Muscle of leg (tissue), 11 donors: ENCODE measurements around the gene GOLGA7B. TPM values are rescaled to one million over a fixed set of nuclear protein-coding genes. Genes with fewer than 3 reads are reported as not detected.
A peak's percentile ranks its signal among the peaks of the same experiment; 100 is the strongest.

Experiments
- DNase-seq: peaks from one replicate; pipeline ENCODE4 v3.0.0; 2013
- H3K27ac ChIP-seq: one replicate; pipeline ENCODE4 v1.5.1; 2013; ENCODE audit warnings: mild to moderate bottlenecking, low read length, control low read depth
- H3K27me3 ChIP-seq: one replicate; pipeline ENCODE4 v1.6.1; 2013; ENCODE audit warnings: low read length; ENCODE audit not compliant: control insufficient read depth, insufficient read depth
- H3K36me3 ChIP-seq: one replicate; pipeline ENCODE4 v1.6.1; 2013; ENCODE audit warnings: low read length; ENCODE audit not compliant: control insufficient read depth, insufficient read depth
- H3K4me1 ChIP-seq: one replicate; pipeline ENCODE4 v1.6.1; 2013; ENCODE audit warnings: low read length; ENCODE audit not compliant: control insufficient read depth, insufficient read depth
- H3K4me3 ChIP-seq: one replicate; pipeline ENCODE4 v1.5.1; 2013; ENCODE audit warnings: low read length, control low read depth
- H3K9me3 ChIP-seq: replicated peaks from 2 replicates; pipeline ENCODE4 v1.6.1; 2013; ENCODE audit warnings: low read depth, low read length; ENCODE audit not compliant: control insufficient read depth
- WGBS: methylation state at CpG from one replicate; pipeline ENCODE4 v1.1.5; 2013; ENCODE audit warnings: missing lambda C conversion rate; ENCODE audit not compliant: insufficient coverage; 5-methylcytosine and 5-hydroxymethylcytosine counted together
- polyA plus RNA-seq, 8 donors: library from polyadenylated mRNA; unstranded; fragments of 120-200 nt; gene quantifications; one replicate each; pipeline versions ENCODE4 v1.2.1 to v1.2.3, GENCODE V29; 2013; ENCODE audit warnings: inconsistent platforms in 1 of 8, low replicate concordance in 1 of 8; ENCODE audit not compliant: insufficient read length in 8 of 8, insufficient read depth in 1 of 8
- total RNA-seq: library from RNA; stranded (reverse); fragments of 120-200 nt; gene quantifications from one replicate; pipeline ENCODE4 v1.2.4, GENCODE V29; 2013

The GOLGA7B gene
- total and polyA plus RNA-seq, 9 donors: 0.03 to 0.12 (median 0.07) TPM

DNA sequence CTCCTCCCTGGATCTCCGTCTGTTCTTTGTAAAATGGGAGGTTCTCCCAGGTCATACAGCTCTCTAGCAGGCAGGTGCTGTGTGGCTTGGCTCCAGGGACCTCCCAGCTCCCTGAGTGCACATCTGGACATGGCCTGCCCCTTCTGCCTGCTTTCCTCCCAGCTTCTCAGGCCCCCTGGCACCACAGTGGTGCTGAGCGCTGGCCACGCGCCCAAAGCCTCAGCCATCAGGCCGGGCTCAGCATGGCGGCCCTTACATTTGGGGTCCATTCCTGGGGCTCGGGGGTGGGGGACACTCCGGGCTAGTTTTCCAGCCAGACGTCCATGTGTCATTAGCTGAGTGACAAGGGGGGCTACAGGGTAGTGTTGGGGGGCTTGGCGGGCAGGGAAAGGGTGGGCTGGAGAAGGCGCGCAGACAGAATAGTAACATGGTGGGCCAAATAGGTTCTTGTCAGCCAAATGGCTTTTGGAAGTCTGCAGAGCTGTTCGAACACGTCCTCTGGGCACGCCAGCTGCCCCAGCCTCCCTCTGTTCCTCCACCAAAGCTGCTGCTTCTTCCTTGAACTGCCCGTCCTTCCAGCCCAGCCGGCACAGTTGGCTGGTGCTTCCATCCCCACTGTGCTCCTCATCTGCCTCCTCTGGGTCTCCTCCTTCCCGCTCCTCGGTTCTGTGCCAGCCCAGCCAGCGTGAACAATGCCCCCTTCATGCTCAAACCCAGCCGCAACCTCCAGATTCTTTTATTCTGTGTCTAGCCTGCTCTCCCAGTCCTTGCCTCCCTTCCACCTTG lies 65.9 kb downstream of the GOLGA7B start:
- no peaks in the 10 kb centered on the region for H3K9me3 ChIP-seq
- peaks cover 30% of the 10 kb centered on the region for H3K27me3 ChIP-seq
- DNase-seq: no peak
- no peaks in the 10 kb centered on the region for H3K4me1 ChIP-seq
- no peaks in the 10 kb centered on the region for H3K36me3 ChIP-seq
- WGBS: 70% methylated on average over 19 of the region's 21 CpGs
- no peak overlapping the region for H3K4me3 ChIP-seq
- H3K27ac ChIP-seq: no peak overlapping the region

- Histone ChIP-seq H3K9me3 (no peaks in the 10 kb centered on the region), H3K4me3 (no peak overlapping the region), H3K36me3 (no peaks in the 10 kb centered on the region), H3K27me3 (peaks cover 24% of the 10 kb centered on the region), H3K4me1 (no peaks in the 10 kb centered on the region), H3K27ac (no peak overlapping the region)
- peak; percentile 65 for DNase-seq
- WGBS: 31% methylated on average over 3 of the region's 4 CpGs
These were observed 66.9 kb downstream of the GOLGA7B start for GRCh38 chr10:97916586-97916985.

GRCh38 chr10:97919012-97919411 lies 69.4 kb downstream of the GOLGA7B start:
- no peaks in the 10 kb centered on the region for H3K4me1 ChIP-seq
- no peak overlapping the region for H3K27ac ChIP-seq
- WGBS: no CpG with 5 or more reads among the region's 3 CpGs
- H3K27me3 ChIP-seq: peaks cover 17% of the 10 kb centered on the region
- H3K36me3 ChIP-seq: no peaks in the 10 kb centered on the region
- H3K4me3 ChIP-seq: no peak overlapping the region
- H3K9me3 ChIP-seq: no peaks in the 10 kb centered on the region
- no peak for DNase-seq

GRCh38 chr10:97920865-97921264 lies 71.2 kb downstream of the GOLGA7B start:
- no peak for DNase-seq
- Histone ChIP-seq H3K36me3 (no peaks in the 10 kb centered on the region), H3K27ac (no peak overlapping the region), H3K9me3 (no peaks in the 10 kb centered on the region), H3K4me1 (no peaks in the 10 kb centered on the region), H3K4me3 (no peak overlapping the region), H3K27me3 (peaks cover 15% of the 10 kb centered on the region)
- 50% methylated on average over 4 of the region's 4 CpGs for WGBS

Other genes with a start within 250 kb of the GOLGA7B start
- gene MORN4, start 216.3 kb upstream of the GOLGA7B start, total RNA-seq: 3.8 TPM
- 1 to 10 TPM; 4.4 to 7.6 (median 5.5) TPM for gene MORN4, start 216.3 kb upstream of the GOLGA7B start, polyA plus RNA-seq
- 6.7 TPM for gene PI4K2A, start 209.2 kb upstream of the GOLGA7B start, total RNA-seq
- gene PI4K2A, start 209.2 kb upstream of the GOLGA7B start, polyA plus RNA-seq: 10 to 100 TPM in 3 of 8 donors, 1 to 10 TPM in 5; 7.7 to 12.0 (median 9.9) TPM
- 6.0 TPM for gene AVPI1, start 162.6 kb upstream of the GOLGA7B start, total RNA-seq
- 10 to 100 TPM in 1 of 8 donors, 1 to 10 TPM in 7; 3.2 to 10.2 (median 6.1) TPM for gene AVPI1, start 162.6 kb upstream of the GOLGA7B start, polyA plus RNA-seq
- gene MARVELD1, start 136.1 kb upstream of the GOLGA7B start, total RNA-seq: 27.6 TPM
- 10 to 100 TPM; 39.0 to 86.3 (median 54.1) TPM for gene MARVELD1, start 136.1 kb upstream of the GOLGA7B start, polyA plus RNA-seq
- gene ZFYVE27, start 112.7 kb upstream of the GOLGA7B start, total RNA-seq: 10.7 TPM
- 10 to 100 TPM in 6 of 8 donors, 1 to 10 TPM in 2; 9.3 to 19.8 (median 12.7) TPM for gene ZFYVE27, start 112.7 kb upstream of the GOLGA7B start, polyA plus RNA-seq
- 0.75 TPM for gene SFRP5, start 77.8 kb upstream of the GOLGA7B start, total RNA-seq
- 1 to 10 TPM in 6 of 8 donors, under 1 TPM in 2; 0.84 to 2.5 (median 1.6) TPM for gene SFRP5, start 77.8 kb upstream of the GOLGA7B start, polyA plus RNA-seq
- gene CRTAC1, start 180.8 kb downstream of the GOLGA7B start, total RNA-seq: 0.27 TPM
- 1 to 10 TPM in 2 of 8 donors, under 1 TPM in 6; 0.15 to 1.3 (median 0.58) TPM for gene CRTAC1, start 180.8 kb downstream of the GOLGA7B start, polyA plus RNA-seq